Liver (tissue), 9 donors: ENCODE data around the gene LRRC10B. TPM values are rescaled to one million over a fixed set of nuclear protein-coding genes. Genes with fewer than 3 reads are reported as not detected.

Source experiments
- DNase-seq: peaks from one replicate; pipeline ENCODE4 v3.0.0-alpha.2; 2017; ENCODE audit warnings: low spot score
- H3K27ac ChIP-seq, 2 donors: one replicate each; pipeline ENCODE4 v1.7.0; 2013; ENCODE audit warnings: inconsistent platforms in 2 of 2, low read length in 2 of 2, control low read depth in 1 of 2, low read depth in 1 of 2, mild to moderate bottlenecking in 1 of 2
- H3K27me3 ChIP-seq, 4 donors: one replicate each; pipeline versions ENCODE4 v1.6.1 to v1.7.0; 2013; ENCODE audit warnings: low read length in 3 of 4, inconsistent platforms in 1 of 4, mild to moderate bottlenecking in 1 of 4, moderate library complexity in 1 of 4; ENCODE audit not compliant: control insufficient read depth in 4 of 4, insufficient read depth in 4 of 4
- H3K36me3 ChIP-seq, 4 donors: one replicate each; pipeline versions ENCODE4 v1.6.1 to v1.7.0; 2013; ENCODE audit warnings: low read length in 3 of 4, mild to moderate bottlenecking in 3 of 4, low read depth in 1 of 4, moderate library complexity in 1 of 4; ENCODE audit not compliant: control insufficient read depth in 4 of 4, insufficient read depth in 3 of 4
- H3K4me1 ChIP-seq, 4 donors: one replicate each; pipeline versions ENCODE4 v1.6.1 to v1.7.0; 2013; ENCODE audit warnings: low read length in 3 of 4, mild to moderate bottlenecking in 3 of 4, moderate library complexity in 1 of 4; ENCODE audit not compliant: control insufficient read depth in 4 of 4, insufficient read depth in 4 of 4
- H3K4me3 ChIP-seq, 3 donors: one replicate each; pipeline versions ENCODE4 v1.6.1 to v1.7.0; 2013; ENCODE audit warnings: low read length in 3 of 3, control low read depth in 1 of 3, low read depth in 1 of 3, mild to moderate bottlenecking in 1 of 3
- H3K9ac ChIP-seq, 2 donors: one replicate each; pipeline ENCODE4 v1.7.0; 2013; ENCODE audit warnings: low read length in 2 of 2, mild to moderate bottlenecking in 2 of 2, moderate library complexity in 2 of 2, control low read depth in 1 of 2, low read depth in 1 of 2
- H3K9me3 ChIP-seq, 4 donors: one replicate each; pipeline versions ENCODE4 v1.6.1 to v1.7.0; 2013; ENCODE audit warnings: low read length in 3 of 4; ENCODE audit not compliant: control insufficient read depth in 4 of 4
- EGR1 ChIP-seq, 2 donors: IDR thresholded peaks; 2 replicates each; pipeline ENCODE4 v1.6.1; 2016 to 2018; ENCODE audit warnings: antibody characterized with exemption in 2 of 2, low read depth in 2 of 2
- FOXA1 ChIP-seq: IDR thresholded peaks from 2 replicates; pipeline ENCODE4 v1.6.1; 2016; ENCODE audit warnings: antibody characterized with exemption
- FOXA2 ChIP-seq: IDR thresholded peaks from 2 replicates; pipeline ENCODE4 v1.6.1; 2016; ENCODE audit warnings: antibody characterized with exemption
- GABPA ChIP-seq, 2 donors: IDR thresholded peaks in 1 of 2; conservative IDR thresholded peaks in 1 of 2; 2 replicates each; pipeline ENCODE4 v1.6.1; 2016; ENCODE audit warnings: antibody characterized with exemption in 2 of 2, mild to moderate bottlenecking in 1 of 2, moderate library complexity in 1 of 2
- HNF4G ChIP-seq: IDR thresholded peaks from 2 replicates; pipeline ENCODE4 v1.6.1; 2016; ENCODE audit warnings: antibody characterized with exemption
- JUND ChIP-seq, 2 donors: IDR thresholded peaks; 2 replicates each; pipeline ENCODE4 v1.6.1; 2016; ENCODE audit warnings: antibody characterized with exemption in 2 of 2
- NR2F2 ChIP-seq: IDR thresholded peaks from 2 replicates; pipeline ENCODE4 v1.6.1; 2016; ENCODE audit warnings: antibody characterized with exemption
- RAD21 ChIP-seq, 2 donors: IDR thresholded peaks; 2 replicates each; pipeline ENCODE4 v1.6.1; 2016; ENCODE audit warnings: antibody characterized with exemption in 2 of 2, mild to moderate bottlenecking in 2 of 2
- RXRA ChIP-seq, 2 donors: IDR thresholded peaks; 2 replicates each; pipeline ENCODE4 v1.6.1; 2017 to 2018; ENCODE audit warnings: antibody characterized with exemption in 2 of 2, mild to moderate bottlenecking in 1 of 2
- SP1 ChIP-seq: IDR thresholded peaks from 2 replicates; pipeline ENCODE4 v1.6.1; 2018; ENCODE audit warnings: antibody characterized with exemption, mild to moderate bottlenecking
- TAF1 ChIP-seq: conservative IDR thresholded peaks from 2 replicates; pipeline ENCODE4 v1.6.1; 2016; ENCODE audit warnings: antibody characterized with exemption, mild to moderate bottlenecking
- YY1 ChIP-seq: IDR thresholded peaks from 2 replicates; pipeline ENCODE4 v1.6.1; 2016; ENCODE audit warnings: antibody characterized with exemption, mild to moderate bottlenecking
- ZBTB33 ChIP-seq: IDR thresholded peaks from 2 replicates; pipeline ENCODE4 v1.6.1; 2016; ENCODE audit warnings: antibody characterized with exemption
- WGBS: extraction: QIAGEN DNeasy Blood & Tissue Kit; methylation state at CpG from one replicate; pipeline ENCODE4 v1.1.7; 2013; 5-methylcytosine and 5-hydroxymethylcytosine counted together
- polyA plus RNA-seq, 2 donors: library from polyadenylated mRNA; stranded (reverse) in 1 of 2; unstranded in 1 of 2; fragments of 200-250 nt in 1 of 2; fragments of >200 nt in 1 of 2; fragmentation: Nextera tagmentation in 1 of 2; extraction: Ambion mirVana in 1 of 2; gene quantifications; one replicate each; pipeline versions ENCODE4 v1.2.1 to v1.2.3, GENCODE V29; 2013 to 2015
- total RNA-seq, 2 donors: library from RNA; depleted of rRNA; stranded (reverse); fragments of >200 nt; gene quantifications; one replicate each; pipeline ENCODE4 v1.2.3, GENCODE V29; 2014
- TF ChIP-seq, protein P1 (sequence below): fragments of 150-350 bp; IDR thresholded peaks from 2 replicates; pipeline ENCODE4 v1.5.1; 2017; ENCODE audit warnings: improper control_type of control experiment, low read depth, low read length; ENCODE audit not compliant: missing input control
- TF ChIP-seq, protein P2 (sequence below): IDR thresholded peaks from 2 replicates; pipeline ENCODE4 v1.6.1; 2016; ENCODE audit warnings: antibody characterized with exemption, mild to moderate bottlenecking
- TF ChIP-seq, protein P3 (sequence below): IDR thresholded peaks from 2 replicates; pipeline ENCODE4 v1.6.1; 2016; ENCODE audit warnings: antibody characterized with exemption
- donor health status: healthy.
- donor health status: healthy.
- donor health status: healthy.
- donor health status: healthy.
- donor health status: healthy.

LRRC10B gene
- total and polyA plus RNA-seq, 4 donors: 0.03 to 0.08 TPM; not detected in 2

DNA sequence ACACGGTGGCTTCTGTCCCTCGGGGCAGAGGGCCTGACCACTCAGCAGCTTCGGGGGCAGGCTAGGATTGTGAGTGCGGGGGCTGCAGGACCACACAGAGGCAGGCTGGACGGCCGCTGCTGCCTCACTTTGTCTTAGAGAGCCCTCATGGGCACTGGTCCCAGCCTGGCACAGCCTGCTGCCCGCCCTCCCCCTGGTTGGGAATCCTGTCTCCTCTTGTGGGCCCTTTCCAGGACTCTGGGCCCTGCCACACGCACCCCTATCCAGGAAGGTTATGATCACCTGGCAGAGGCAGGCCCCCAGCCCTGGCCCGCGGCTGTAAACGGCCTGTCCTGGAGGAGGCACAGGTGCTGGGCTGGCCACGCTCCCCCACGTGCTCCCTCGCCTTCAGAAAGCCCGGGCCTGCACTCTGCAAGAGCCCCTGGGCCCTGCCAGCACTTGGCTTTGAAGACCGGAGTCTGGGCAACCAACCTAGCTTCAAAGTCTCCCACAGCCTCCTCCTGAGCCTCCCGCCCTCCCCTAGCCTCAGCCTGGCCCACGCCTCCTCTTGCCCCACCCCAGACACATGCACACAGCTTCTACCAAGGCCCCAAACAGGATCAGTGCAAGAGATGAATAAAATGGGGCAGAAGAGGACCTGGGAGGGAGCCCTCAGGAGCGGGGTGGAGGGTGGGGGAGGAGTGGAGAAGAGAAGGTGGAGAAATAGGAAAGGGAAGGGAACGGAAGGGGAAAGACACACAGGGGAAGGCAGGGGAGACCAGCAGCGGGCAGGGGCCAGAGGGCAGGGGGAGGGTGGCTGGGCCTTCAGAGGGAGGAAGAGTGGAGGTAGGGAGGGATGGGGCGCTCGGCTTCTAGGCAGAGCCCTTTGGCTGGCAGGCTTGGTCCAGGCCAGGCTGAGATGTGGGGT is 41.4 kb downstream of the LRRC10B start (continued):
- TF ChIP-seq ZBTB33 (no peak), TAF1 (no peak), RAD21 (IDR thresholded peaks at IDR 0.05) (no peak), YY1 (no peak), HNF4G (no peak), GABPA (IDR thresholded peaks at IDR 0.05 in 1 of 2, conservative IDR thresholded peaks at IDR 0.05 in 1 of 2) (no peak), JUND (IDR thresholded peaks at IDR 0.05) (no peak), FOXA1 (no peak)

DNA sequence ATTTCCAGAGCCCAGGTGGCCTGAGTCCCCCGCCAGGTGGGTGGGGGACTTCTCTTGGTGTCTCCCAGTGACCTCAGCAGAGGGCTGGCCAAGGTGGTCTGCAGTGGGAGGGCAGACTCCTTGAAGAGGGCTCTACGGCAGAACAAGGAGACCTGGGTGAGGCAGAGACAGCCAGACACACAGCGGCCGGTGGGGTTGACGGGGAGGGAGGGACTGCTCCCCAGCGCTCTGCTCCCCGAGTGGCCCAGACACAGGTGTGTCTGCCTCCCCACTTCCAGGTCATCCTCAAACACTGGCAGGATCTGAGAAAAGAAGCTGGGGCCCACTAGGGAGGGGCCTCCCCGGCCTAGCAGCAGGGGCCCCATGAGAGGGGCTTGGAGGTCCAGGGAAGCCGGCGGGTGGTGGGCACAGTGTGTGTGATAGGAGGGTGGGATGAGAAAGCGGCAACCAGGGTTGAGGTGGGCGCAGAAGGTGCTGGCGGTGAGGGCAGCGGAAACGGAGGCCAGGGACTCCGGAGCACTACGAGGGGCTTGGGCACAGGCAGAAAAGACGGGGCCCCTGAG is 42.2 kb downstream of the LRRC10B start:
- no peak overlapping the region for H3K9ac ChIP-seq
- no peaks in the 10 kb centered on the region for H3K9me3 ChIP-seq
- no peak overlapping the region for H3K27ac ChIP-seq
- DNase-seq: no peak
- no peaks in the 10 kb centered on the region for H3K27me3 ChIP-seq
- WGBS: 94% methylated on average over 18 of the region's 18 CpGs
- no peaks in the 10 kb centered on the region for H3K4me1 ChIP-seq
- no peaks in the 10 kb centered on the region for H3K36me3 ChIP-seq
- TF ChIP-seq, protein P1, sequence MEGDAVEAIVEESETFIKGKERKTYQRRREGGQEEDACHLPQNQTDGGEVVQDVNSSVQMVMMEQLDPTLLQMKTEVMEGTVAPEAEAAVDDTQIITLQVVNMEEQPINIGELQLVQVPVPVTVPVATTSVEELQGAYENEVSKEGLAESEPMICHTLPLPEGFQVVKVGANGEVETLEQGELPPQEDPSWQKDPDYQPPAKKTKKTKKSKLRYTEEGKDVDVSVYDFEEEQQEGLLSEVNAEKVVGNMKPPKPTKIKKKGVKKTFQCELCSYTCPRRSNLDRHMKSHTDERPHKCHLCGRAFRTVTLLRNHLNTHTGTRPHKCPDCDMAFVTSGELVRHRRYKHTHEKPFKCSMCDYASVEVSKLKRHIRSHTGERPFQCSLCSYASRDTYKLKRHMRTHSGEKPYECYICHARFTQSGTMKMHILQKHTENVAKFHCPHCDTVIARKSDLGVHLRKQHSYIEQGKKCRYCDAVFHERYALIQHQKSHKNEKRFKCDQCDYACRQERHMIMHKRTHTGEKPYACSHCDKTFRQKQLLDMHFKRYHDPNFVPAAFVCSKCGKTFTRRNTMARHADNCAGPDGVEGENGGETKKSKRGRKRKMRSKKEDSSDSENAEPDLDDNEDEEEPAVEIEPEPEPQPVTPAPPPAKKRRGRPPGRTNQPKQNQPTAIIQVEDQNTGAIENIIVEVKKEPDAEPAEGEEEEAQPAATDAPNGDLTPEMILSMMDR: no peak
- no peak for TF ChIP-seq NR2F2
- TF ChIP-seq, protein P2, sequence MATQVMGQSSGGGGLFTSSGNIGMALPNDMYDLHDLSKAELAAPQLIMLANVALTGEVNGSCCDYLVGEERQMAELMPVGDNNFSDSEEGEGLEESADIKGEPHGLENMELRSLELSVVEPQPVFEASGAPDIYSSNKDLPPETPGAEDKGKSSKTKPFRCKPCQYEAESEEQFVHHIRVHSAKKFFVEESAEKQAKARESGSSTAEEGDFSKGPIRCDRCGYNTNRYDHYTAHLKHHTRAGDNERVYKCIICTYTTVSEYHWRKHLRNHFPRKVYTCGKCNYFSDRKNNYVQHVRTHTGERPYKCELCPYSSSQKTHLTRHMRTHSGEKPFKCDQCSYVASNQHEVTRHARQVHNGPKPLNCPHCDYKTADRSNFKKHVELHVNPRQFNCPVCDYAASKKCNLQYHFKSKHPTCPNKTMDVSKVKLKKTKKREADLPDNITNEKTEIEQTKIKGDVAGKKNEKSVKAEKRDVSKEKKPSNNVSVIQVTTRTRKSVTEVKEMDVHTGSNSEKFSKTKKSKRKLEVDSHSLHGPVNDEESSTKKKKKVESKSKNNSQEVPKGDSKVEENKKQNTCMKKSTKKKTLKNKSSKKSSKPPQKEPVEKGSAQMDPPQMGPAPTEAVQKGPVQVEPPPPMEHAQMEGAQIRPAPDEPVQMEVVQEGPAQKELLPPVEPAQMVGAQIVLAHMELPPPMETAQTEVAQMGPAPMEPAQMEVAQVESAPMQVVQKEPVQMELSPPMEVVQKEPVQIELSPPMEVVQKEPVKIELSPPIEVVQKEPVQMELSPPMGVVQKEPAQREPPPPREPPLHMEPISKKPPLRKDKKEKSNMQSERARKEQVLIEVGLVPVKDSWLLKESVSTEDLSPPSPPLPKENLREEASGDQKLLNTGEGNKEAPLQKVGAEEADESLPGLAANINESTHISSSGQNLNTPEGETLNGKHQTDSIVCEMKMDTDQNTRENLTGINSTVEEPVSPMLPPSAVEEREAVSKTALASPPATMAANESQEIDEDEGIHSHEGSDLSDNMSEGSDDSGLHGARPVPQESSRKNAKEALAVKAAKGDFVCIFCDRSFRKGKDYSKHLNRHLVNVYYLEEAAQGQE: no peak
- no peak for TF ChIP-seq ZBTB33
- no peak for TF ChIP-seq RAD21 (IDR thresholded peaks at IDR 0.05)
- no peak for TF ChIP-seq FOXA2
- TF ChIP-seq RXRA (IDR thresholded peaks at IDR 0.05): no peak
- TF ChIP-seq TAF1: no peak
- TF ChIP-seq JUND (IDR thresholded peaks at IDR 0.05): no peak
- TF ChIP-seq FOXA1: no peak
- TF ChIP-seq GABPA (IDR thresholded peaks at IDR 0.05 in 1 of 2, conservative IDR thresholded peaks at IDR 0.05 in 1 of 2): no peak
- no peak for TF ChIP-seq EGR1 (IDR thresholded peaks at IDR 0.05; ENCODE audit: low read depth in 2 of 2)
- TF ChIP-seq, protein P3, sequence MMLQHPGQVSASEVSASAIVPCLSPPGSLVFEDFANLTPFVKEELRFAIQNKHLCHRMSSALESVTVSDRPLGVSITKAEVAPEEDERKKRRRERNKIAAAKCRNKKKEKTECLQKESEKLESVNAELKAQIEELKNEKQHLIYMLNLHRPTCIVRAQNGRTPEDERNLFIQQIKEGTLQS: no peak
- no peak for TF ChIP-seq SP1
- H3K4me3 ChIP-seq: no peak overlapping the region
